SK-N-MC (cell line): Measurements from ENCODE around the gene RBM39.
A peak's percentile ranks its signal among the peaks of the same experiment; 100 is the strongest.
"Not testable (repeated sequence)": the region's sequence is repeated elsewhere in the genome, so short reads cannot be mapped to it uniquely, and the experiment has no call there.

Experiments
- DNase-seq: peaks from one replicate; pipeline ENCODE4 v3.0.0-alpha.2; 2011; ENCODE audit warnings: low read depth, low spot score
- H3K27ac ChIP-seq: fragments of 200-600 bp; sonication (generic); 2 replicates; pipeline ENCODE4 v1.5.1; 2016; ENCODE audit warnings: mixed run types
- H3K36me3 ChIP-seq: fragments of 200-600 bp; sonication (generic); 2 replicates; pipeline ENCODE4 v1.6.1; 2017; ENCODE audit warnings: antibody characterized with exemption, low read length, mixed read lengths; ENCODE audit not compliant: insufficient read depth
- H3K4me3 ChIP-seq: fragments of 200-600 bp; sonication (generic); 2 replicates; pipeline ENCODE4 v1.5.1; 2016
- H3K9ac ChIP-seq: fragments of 200-600 bp; sonication (generic); 2 replicates; pipeline ENCODE4 v1.8.0; 2017; ENCODE audit warnings: mixed run types, mixed read lengths; ENCODE audit not compliant: insufficient read length
- H3K9me3 ChIP-seq: fragments of 200-600 bp; sonication (generic); 2 replicates; pipeline ENCODE4 v1.6.1; 2017; ENCODE audit warnings: low read depth, mild to moderate bottlenecking, antibody characterized with exemption, low read length, moderate library complexity, mixed read lengths
- EZH2 ChIP-seq: fragments of 200-600 bp; sonication (generic); IDR thresholded peaks from one replicate; pipeline ENCODE4 v1.6.1; 2017; ENCODE audit warnings: antibody characterized with exemption
- FOXP2 ChIP-seq: optimal IDR thresholded peaks from 2 replicates; pipeline ENCODE3; 2011; ENCODE audit warnings: mild to moderate bottlenecking, moderate library complexity; ENCODE audit not compliant: insufficient read depth; ENCODE audit errors: extremely low read length, control extremely low read depth
- POLR2AphosphoS5 ChIP-seq: IDR thresholded peaks from 2 replicates; pipeline ENCODE4 v1.6.1; 2012; ENCODE audit warnings: mild to moderate bottlenecking, low read depth, low read length, borderline replicate concordance

RBM39 gene

GRCh38 chr20:35718972-35719635, 23.0 kb downstream of the RBM39 start:
- TF ChIP-seq FOXP2 (no peak), EZH2 (no peak), POLR2AphosphoS5 (no peak)
- Histone ChIP-seq H3K4me3 (no peak overlapping the region), H3K27ac (peak overlapping the region; percentile 35; the same call in 1 of the 2 replicates), H3K36me3 (peaks cover 98% of the 10 kb centered on the region), H3K9ac (no peak overlapping the region), H3K9me3 (no peaks in the 10 kb centered on the region)
- no peak for DNase-seq

GRCh38 chr20:35718321-35718720, 23.7 kb downstream of the RBM39 start:
- not testable (repeated sequence) for DNase-seq, H3K4me3 ChIP-seq, H3K9me3 ChIP-seq, H3K9ac ChIP-seq, H3K27ac ChIP-seq
- H3K36me3 ChIP-seq: peaks cover 98% of the 10 kb centered on the region

- no peak for DNase-seq
- H3K9me3 ChIP-seq: no peaks in the 10 kb centered on the region
- H3K4me3 ChIP-seq: no peak overlapping the region
Measured at GRCh38 chr20:35716330-35716729, 25.7 kb downstream of the RBM39 start.

GRCh38 chr20:35715652-35716051, 26.4 kb downstream of the RBM39 start:
- H3K36me3 ChIP-seq: peaks cover 98% of the 10 kb centered on the region
- H3K9ac ChIP-seq: no peak overlapping the region
- DNase-seq: no peak
- H3K9me3 ChIP-seq: no peaks in the 10 kb centered on the region
- no peak overlapping the region for H3K27ac ChIP-seq
- no peak overlapping the region for H3K4me3 ChIP-seq
- TF ChIP-seq FOXP2 (no peak), EZH2 (no peak), POLR2AphosphoS5 (no peak)

More at GRCh38 chr20:35716330-35716729, 25.7 kb downstream of the RBM39 start:
- Histone ChIP-seq H3K9ac (no peak overlapping the region), H3K36me3 (peaks cover 98% of the 10 kb centered on the region), H3K27ac (no peak overlapping the region)
- TF ChIP-seq EZH2 (no peak), POLR2AphosphoS5 (no peak)

GRCh38 chr20:35714127-35714526, 27.9 kb downstream of the RBM39 start:
- Histone ChIP-seq H3K27ac (no peak overlapping the region; the same call in 1 of the 2 replicates), H3K36me3 (peaks cover 98% of the 10 kb centered on the region), H3K9me3 (no peaks in the 10 kb centered on the region), H3K4me3 (no peak overlapping the region), H3K9ac (no peak overlapping the region)
- DNase-seq: no peak
- TF ChIP-seq FOXP2 (no peak), EZH2 (no peak), POLR2AphosphoS5 (no peak; the same call in 1 of the 2 replicates)

- not testable (repeated sequence) for H3K9me3 ChIP-seq, DNase-seq, H3K9ac ChIP-seq, H3K4me3 ChIP-seq
- peaks cover 98% of the 10 kb centered on the region for H3K36me3 ChIP-seq
- H3K27ac ChIP-seq: peak overlapping the region; percentile 57; the same call in 1 of the 2 replicates
Measured at GRCh38 chr20:35713120-35713519, 28.9 kb downstream of the RBM39 start.

- H3K9ac ChIP-seq: no peak overlapping the region
- H3K27ac ChIP-seq: peak overlapping the region; percentile 78; the same call in 1 of the 2 replicates
Measured at GRCh38 chr20:35711588-35712209, 30.4 kb downstream of the RBM39 start.

GRCh38 chr20:35710884-35711587, 31.0 kb downstream of the RBM39 start:
- Histone ChIP-seq H3K9me3 (no peaks in the 10 kb centered on the region), H3K9ac (peak overlapping the region; percentile 7), H3K27ac (peak overlapping the region; percentile 78; the same call in 1 of the 2 replicates), H3K4me3 (no peak overlapping the region), H3K36me3 (peaks cover 94% of the 10 kb centered on the region)
- no peak for TF ChIP-seq FOXP2
- no peak for TF ChIP-seq EZH2
- no peak for TF ChIP-seq POLR2AphosphoS5
- DNase-seq: no peak

More at GRCh38 chr20:35711588-35712209, 30.4 kb downstream of the RBM39 start:
- TF ChIP-seq FOXP2 (no peak), POLR2AphosphoS5 (no peak), EZH2 (no peak)
- Histone ChIP-seq H3K4me3 (no peak overlapping the region), H3K9me3 (no peaks in the 10 kb centered on the region), H3K36me3 (peaks cover 94% of the 10 kb centered on the region)
- DNase-seq: no peak

- Histone ChIP-seq H3K27ac (peak overlapping the region; percentile 78), H3K36me3 (peaks cover 94% of the 10 kb centered on the region), H3K4me3 (no peak overlapping the region), H3K9ac (no peak overlapping the region), H3K9me3 (no peaks in the 10 kb centered on the region)
- TF ChIP-seq EZH2 (no peak), FOXP2 (no peak), POLR2AphosphoS5 (no peak)
- DNase-seq: no peak
Measured at GRCh38 chr20:35710039-35710438, 32.0 kb downstream of the RBM39 start.
